Omental fat pad (tissue), 4 donors: ENCODE results near the gene ZSWIM9. TPM values are rescaled to one million over a fixed set of nuclear protein-coding genes. Genes with fewer than 3 reads are reported as not detected.

Experiments
- ATAC-seq: fragments of 150-250 bp; one replicate; pipeline ENCODE4 v1.9.1; 2016; ENCODE audit warnings: mild to moderate bottlenecking, moderate library complexity; ENCODE audit not compliant: low FRiP score
- DNase-seq: peaks from one replicate; pipeline ENCODE4 v3.0.0-alpha.2; 2019; ENCODE audit warnings: low spot score
- total RNA-seq, 4 donors: library from RNA; depleted of rRNA; stranded (reverse); fragments of >200 nt; gene quantifications; one replicate each; pipeline ENCODE4 v1.1.0, GENCODE V29; 2016
- TF ChIP-seq, protein P1 (sequence below), 3 donors: fragments of 450-650 bp; IDR thresholded peaks; one replicate each; pipeline ENCODE4 v1.5.1; 2016 to 2017; ENCODE audit warnings: antibody characterized with exemption in 3 of 3, mild to moderate bottlenecking in 3 of 3, moderate library complexity in 2 of 3

ZSWIM9 gene
- total RNA-seq, 4 donors from 2014 or later, result 1.5 to 3.3 (median 2.0) TPM

- DNase-seq (no peak), ATAC-seq (peak; percentile 77)
- TF ChIP-seq, protein P1, sequence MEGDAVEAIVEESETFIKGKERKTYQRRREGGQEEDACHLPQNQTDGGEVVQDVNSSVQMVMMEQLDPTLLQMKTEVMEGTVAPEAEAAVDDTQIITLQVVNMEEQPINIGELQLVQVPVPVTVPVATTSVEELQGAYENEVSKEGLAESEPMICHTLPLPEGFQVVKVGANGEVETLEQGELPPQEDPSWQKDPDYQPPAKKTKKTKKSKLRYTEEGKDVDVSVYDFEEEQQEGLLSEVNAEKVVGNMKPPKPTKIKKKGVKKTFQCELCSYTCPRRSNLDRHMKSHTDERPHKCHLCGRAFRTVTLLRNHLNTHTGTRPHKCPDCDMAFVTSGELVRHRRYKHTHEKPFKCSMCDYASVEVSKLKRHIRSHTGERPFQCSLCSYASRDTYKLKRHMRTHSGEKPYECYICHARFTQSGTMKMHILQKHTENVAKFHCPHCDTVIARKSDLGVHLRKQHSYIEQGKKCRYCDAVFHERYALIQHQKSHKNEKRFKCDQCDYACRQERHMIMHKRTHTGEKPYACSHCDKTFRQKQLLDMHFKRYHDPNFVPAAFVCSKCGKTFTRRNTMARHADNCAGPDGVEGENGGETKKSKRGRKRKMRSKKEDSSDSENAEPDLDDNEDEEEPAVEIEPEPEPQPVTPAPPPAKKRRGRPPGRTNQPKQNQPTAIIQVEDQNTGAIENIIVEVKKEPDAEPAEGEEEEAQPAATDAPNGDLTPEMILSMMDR (IDR thresholded peaks at IDR 0.05), result no peak
These were observed 21.1 kb upstream of the ZSWIM9 start for GRCh38 chr19:48149430-48149829.

DNA sequence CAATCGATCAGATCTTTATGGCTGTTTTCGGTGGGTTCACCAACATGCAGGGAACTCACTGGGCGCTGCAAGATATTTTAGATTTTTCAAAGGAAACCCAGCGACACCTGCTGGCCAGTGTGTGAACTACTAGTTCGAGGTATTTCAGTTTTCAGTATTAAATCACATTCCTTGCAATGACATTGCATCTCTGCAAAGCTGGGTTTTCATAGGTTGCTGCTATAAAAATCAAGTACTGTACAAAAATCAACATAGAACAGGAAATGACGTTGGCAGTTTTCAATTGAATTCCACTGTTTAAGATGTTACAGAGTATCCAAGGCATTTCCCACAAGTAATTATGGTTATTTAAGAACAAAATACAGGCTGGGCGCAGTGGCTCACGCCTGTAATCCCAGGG is 17.9 kb upstream of the ZSWIM9 start:
- ATAC-seq (no peak), DNase-seq (peak; percentile 70)
- TF ChIP-seq, protein P1 (IDR thresholded peaks at IDR 0.05), result peak in 2 of 3 donors; percentile 66 to 87

DNA sequence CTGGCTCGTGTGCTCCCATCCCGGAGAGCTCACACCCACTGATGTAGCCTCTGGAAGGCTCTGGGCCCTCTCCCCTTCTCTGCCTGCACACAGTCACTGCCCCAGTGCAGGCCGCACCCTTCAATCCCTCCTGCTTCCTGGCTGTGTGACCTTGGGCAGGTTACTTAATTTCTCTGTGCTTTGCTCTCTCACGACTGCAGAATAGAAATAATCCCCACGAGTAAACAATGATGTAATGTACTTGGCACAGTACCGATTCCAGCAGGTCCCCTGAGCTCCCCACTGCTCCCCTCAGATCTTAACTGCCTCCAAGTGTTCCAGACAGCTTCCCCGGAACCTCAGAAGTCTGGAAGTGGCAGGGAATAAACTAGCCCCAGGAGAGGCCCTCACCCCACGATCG is 16.5 kb upstream of the ZSWIM9 start:
- TF ChIP-seq, protein P1 (IDR thresholded peaks at IDR 0.05), result no peak
- ATAC-seq (no peak), DNase-seq (no peak)

DNA sequence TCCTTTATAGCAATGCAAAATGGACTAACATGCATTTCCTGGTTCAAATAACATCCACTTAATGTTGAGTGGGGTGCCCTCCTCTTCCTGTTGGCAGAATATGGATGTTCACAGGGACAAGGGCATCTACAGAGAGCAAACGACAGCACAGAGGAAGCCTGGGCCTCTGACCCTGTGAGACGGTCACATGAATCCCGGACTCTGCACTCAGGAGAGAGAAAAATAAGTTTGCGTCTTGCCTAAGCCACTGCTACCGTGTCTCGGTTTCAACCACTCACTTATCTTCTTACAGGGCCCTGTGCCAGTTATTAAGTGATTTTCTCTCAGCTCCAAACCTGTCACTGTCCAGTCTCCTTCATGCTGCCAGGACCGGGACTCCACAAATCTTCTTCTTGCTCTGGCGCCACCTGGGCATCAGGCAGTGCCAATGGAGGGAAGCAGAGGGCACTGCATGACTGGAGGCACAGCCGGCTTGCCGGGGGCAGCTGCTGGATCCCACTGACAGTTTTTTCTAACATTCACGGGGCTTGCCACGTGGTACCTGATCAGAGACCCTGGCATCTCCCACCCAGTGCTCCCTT is 12.2 kb upstream of the ZSWIM9 start:
- DNase-seq (no peak), ATAC-seq (no peak)
- TF ChIP-seq, protein P1 (IDR thresholded peaks at IDR 0.05), result no peak

- no peak for DNase-seq
- no peak for ATAC-seq
- TF ChIP-seq, protein P1 (IDR thresholded peaks at IDR 0.05), result no peak
These were observed 1.8 kb upstream of the ZSWIM9 start for GRCh38 chr19:48168689-48169088.

DNA sequence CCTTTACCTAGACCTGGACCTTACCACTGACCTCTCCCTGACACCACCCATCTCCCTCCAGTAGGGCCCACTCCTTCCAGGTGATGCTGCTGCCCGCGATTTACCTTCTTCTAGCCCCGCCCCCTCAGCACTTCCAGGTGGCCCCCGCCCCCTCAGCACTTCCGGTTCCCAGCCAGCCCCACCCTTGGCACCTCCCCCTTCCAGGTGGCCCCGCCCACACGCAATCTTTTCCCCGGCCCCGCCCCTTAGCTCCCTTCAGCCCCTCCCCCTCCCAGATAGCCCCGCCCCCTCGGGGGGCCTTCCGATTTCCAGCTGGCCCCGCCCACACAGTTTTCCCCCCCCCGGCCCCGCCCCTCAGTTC is 922 bp upstream of the ZSWIM9 start:
- TF ChIP-seq, protein P1 (IDR thresholded peaks at IDR 0.05), result no peak
- ATAC-seq, result peak; percentile 23
- peak; percentile 42 for DNase-seq

DNA sequence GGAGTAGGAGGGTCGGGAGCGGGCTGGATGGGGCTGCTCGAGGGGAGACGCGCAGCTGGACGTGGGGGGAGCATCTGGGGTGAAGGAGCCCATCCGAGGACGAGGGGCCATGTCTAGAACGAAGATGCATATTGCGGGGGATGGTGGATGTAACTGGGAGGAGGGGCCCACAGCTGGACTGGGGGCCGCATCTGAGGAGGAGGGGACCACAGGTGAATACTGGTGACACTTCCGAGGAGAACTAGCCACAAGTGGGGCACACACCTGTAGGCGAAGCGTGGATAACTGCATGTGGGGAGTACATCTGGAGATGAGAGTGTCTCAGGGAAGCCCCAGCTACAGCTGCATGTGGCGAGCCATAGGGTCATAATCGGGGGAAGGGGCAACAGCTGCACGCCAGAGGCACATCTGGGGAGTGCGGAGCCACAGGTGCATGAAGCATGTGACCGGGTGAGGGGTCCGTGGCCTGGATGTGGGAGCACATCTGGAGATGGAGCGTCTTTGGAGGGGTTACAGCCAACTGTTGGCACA is 402 bp downstream of the ZSWIM9 start:
- DNase-seq, result no peak
- TF ChIP-seq, protein P1 (IDR thresholded peaks at IDR 0.05), result no peak
- no peak for ATAC-seq
